Measurements from ENCODE around the gene SNX3.

SNX3 gene

GRCh38 chr6:108165714-108166663, 94.9 kb downstream of the SNX3 start, which contains the start of gene NR2E1:
Gene NR2E1 (plus strand): TSS chr6:108166022. CDS start chr6:108166766, 744 bp downstream.
- DNase-seq: no peak
- H3K27ac Mint-ChIP-seq: peak within 1 kb of the TSS; percentile 78
- H3K9me3 Mint-ChIP-seq: no peaks in the 10 kb centered on the region
- peak within 1 kb of the TSS; percentile 44 for H3K4me3 Mint-ChIP-seq
- peaks cover 12% of the 10 kb centered on the region for H3K36me3 Mint-ChIP-seq
- peaks cover 100% of the 10 kb centered on the region for H3K27me3 Mint-ChIP-seq
- CTCF ChIA-PET: interaction anchor here (1.1 kb wide), 1 partner anchor 327 kb away, joined by 3 read pairs; no protein-coding TSS in a partner anchor
- peaks cover 34% of the 10 kb centered on the region for H3K4me1 Mint-ChIP-seq

- CTCF ChIA-PET: interaction anchor here (1.1 kb wide), 1 partner anchor 328 kb away, joined by 3 read pairs; no protein-coding TSS in a partner anchor
Measured at GRCh38 chr6:108164815-108165706, 95.8 kb downstream of the SNX3 start.

GRCh38 chr6:108164543-108164814, 96.4 kb downstream of the SNX3 start:
- H3K4me1 Mint-ChIP-seq: peaks cover 31% of the 10 kb centered on the region
- H3K27ac Mint-ChIP-seq: peak overlapping the region; percentile 81
- no peak for DNase-seq
- H3K9me3 Mint-ChIP-seq: no peaks in the 10 kb centered on the region
- H3K4me3 Mint-ChIP-seq: no peak overlapping the region
- H3K27me3 Mint-ChIP-seq: peaks cover 98% of the 10 kb centered on the region
- peaks cover 12% of the 10 kb centered on the region for H3K36me3 Mint-ChIP-seq
- CTCF ChIA-PET: no interaction called here

More at GRCh38 chr6:108164815-108165706, 95.8 kb downstream of the SNX3 start:
- Mint-ChIP-seq H3K9me3 (no peaks in the 10 kb centered on the region), H3K4me3 (peak overlapping the region; percentile 44), H3K4me1 (peaks cover 31% of the 10 kb centered on the region), H3K36me3 (peaks cover 12% of the 10 kb centered on the region), H3K27ac (peak overlapping the region; percentile 81), H3K27me3 (peaks cover 100% of the 10 kb centered on the region)
- no peak for DNase-seq

- CTCF ChIA-PET: no interaction called here
- Mint-ChIP-seq H3K9me3 (no peaks in the 10 kb centered on the region), H3K36me3 (peaks cover 12% of the 10 kb centered on the region), H3K4me3 (peak overlapping the region; percentile 19), H3K4me1 (peaks cover 27% of the 10 kb centered on the region), H3K27me3 (peaks cover 95% of the 10 kb centered on the region), H3K27ac (peak overlapping the region; percentile 81)
- DNase-seq: no peak
Measured at GRCh38 chr6:108163644-108164542, 96.9 kb downstream of the SNX3 start.

GRCh38 chr6:108163267-108163643, 97.6 kb downstream of the SNX3 start:
- DNase-seq: no peak
- Mint-ChIP-seq H3K9me3 (no peaks in the 10 kb centered on the region), H3K27me3 (peaks cover 95% of the 10 kb centered on the region), H3K4me1 (peaks cover 28% of the 10 kb centered on the region), H3K36me3 (peaks cover 12% of the 10 kb centered on the region), H3K4me3 (no peak overlapping the region), H3K27ac (peak overlapping the region; percentile 73)
- CTCF ChIA-PET: no interaction called here

GRCh38 chr6:108161724-108162282, 99.0 kb downstream of the SNX3 start:
- peaks cover 95% of the 10 kb centered on the region for H3K27me3 Mint-ChIP-seq
- CTCF ChIA-PET: no interaction called here

More at GRCh38 chr6:108161724-108162282, 99.0 kb downstream of the SNX3 start:
- H3K9me3 Mint-ChIP-seq: no peaks in the 10 kb centered on the region
- no peak overlapping the region for H3K27ac Mint-ChIP-seq
- H3K4me1 Mint-ChIP-seq: peaks cover 24% of the 10 kb centered on the region
- H3K36me3 Mint-ChIP-seq: peaks cover 9% of the 10 kb centered on the region
- no peak overlapping the region for H3K4me3 Mint-ChIP-seq
- no peak for DNase-seq
